22Rv1 (cell line): ENCODE results near the gene FBN2.

Source experiments
- ZFX ChIP-seq: fragments of 450-650 bp; IDR thresholded peaks from 2 replicates; pipeline ENCODE4 v1.6.1; 2017; ENCODE audit warnings: antibody characterized with exemption, borderline replicate concordance
- TF ChIP-seq, protein P1 (sequence below): fragments of 450-650 bp; IDR thresholded peaks from 2 replicates; pipeline ENCODE4 v1.5.1; 2017; ENCODE audit warnings: mild to moderate bottlenecking

DNA sequence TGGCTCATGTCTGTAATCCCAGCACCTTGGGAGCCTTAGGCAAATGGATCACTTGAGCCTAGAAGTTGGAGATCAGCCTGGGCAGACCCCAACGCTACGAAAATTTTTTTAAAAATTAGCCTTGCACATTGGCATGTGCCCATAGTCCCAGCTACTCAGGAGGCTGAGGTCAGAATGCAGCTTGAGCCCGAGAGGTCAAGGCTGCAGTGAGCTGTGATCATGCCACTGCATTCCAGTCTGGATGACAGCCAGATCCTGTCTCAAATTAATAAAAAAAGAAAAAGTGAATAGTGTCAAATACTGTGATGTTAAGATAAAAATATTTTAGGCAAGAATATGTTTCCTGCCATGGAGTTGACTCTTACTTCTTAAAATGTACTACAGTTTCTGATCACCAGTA, 5.3 kb downstream of the FBN2 start:
- TF ChIP-seq, protein P1, sequence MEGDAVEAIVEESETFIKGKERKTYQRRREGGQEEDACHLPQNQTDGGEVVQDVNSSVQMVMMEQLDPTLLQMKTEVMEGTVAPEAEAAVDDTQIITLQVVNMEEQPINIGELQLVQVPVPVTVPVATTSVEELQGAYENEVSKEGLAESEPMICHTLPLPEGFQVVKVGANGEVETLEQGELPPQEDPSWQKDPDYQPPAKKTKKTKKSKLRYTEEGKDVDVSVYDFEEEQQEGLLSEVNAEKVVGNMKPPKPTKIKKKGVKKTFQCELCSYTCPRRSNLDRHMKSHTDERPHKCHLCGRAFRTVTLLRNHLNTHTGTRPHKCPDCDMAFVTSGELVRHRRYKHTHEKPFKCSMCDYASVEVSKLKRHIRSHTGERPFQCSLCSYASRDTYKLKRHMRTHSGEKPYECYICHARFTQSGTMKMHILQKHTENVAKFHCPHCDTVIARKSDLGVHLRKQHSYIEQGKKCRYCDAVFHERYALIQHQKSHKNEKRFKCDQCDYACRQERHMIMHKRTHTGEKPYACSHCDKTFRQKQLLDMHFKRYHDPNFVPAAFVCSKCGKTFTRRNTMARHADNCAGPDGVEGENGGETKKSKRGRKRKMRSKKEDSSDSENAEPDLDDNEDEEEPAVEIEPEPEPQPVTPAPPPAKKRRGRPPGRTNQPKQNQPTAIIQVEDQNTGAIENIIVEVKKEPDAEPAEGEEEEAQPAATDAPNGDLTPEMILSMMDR, result no peak
- TF ChIP-seq ZFX, result no peak
